Hematopoietic multipotent progenitor cell treated with erythropoietin and hydrocortisone succinate and interleukin-3 and kit ligand, for 4 days (in vitro differentiated cells): Measurements from ENCODE around the gene PCDHA13.
"Not testable (repeated sequence)": the region's sequence is repeated elsewhere in the genome, so short reads cannot be mapped to it uniquely, and the experiment has no call there.

Experiments used
- DNase-seq: peaks from one replicate; pipeline ENCODE4 v3.0.0-alpha.2; 2015

Gene PCDHA13, protein sequence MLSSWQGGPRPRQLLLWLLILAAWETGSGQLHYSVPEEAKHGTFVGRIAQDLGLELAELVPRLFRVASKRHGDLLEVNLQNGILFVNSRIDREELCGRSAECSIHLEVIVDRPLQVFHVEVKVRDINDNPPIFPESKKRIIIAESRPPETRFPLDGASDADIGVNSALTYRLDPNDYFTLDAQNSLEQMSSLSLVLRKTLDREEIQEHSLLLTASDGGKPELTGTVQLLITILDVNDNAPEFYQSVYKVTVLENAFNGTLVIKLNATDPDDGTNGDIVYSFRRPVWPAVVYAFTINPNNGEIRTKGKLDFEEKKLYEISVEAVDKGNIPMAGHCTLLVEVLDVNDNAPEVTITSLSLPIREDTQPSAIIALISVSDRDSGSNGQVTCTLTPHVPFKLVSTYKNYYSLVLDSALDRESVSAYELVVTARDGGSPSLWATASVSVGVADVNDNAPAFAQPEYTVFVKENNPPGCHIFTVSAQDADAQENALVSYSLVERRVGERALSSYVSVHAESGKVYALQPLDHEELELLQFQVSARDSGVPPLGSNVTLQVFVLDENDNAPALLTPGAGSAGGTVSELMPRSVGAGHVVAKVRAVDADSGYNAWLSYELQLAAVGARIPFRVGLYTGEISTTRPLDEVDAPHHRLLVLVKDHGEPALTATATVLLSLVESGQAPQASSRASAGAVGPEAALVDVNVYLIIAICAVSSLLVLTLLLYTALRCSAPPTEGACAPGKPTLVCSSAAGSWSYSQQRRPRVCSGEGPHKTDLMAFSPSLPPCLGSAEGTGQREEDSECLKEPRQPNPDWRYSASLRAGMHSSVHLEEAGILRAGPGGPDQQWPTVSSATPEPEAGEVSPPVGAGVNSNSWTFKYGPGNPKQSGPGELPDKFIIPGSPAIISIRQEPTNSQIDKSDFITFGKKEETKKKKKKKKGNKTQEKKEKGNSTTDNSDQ

DNA sequence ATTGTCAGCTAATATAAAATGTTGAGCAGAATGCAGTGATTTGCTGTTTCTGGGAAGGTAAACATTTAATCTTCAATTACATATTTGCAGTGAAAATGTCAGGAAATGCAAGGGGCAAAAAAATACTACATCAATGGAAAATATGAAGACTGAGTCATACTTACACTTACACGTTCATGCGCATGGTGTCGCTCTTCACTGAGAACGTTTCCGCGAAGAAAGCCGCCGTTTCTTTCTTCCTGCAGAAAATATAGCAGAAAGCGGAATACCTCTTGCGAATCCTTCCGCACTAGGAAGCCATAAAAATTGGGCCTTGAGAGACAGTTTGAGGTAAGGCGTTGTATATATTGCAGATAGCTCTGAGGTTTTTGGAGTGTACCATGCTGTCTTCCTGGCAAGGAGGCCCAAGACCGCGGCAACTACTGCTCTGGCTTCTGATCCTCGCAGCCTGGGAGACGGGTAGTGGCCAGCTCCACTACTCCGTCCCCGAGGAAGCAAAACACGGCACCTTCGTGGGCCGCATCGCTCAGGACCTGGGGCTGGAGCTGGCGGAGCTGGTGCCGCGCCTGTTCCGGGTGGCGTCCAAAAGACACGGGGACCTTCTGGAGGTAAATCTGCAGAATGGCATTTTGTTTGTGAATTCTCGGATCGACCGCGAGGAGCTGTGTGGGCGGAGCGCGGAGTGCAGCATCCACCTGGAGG, at the start of gene PCDHA13:
PCDHA13 (plus strand) TSS at position 236 of the 702 bp plus-strand sequence; CDS start at position 381, 145 bp downstream.
- peak; percentile 24 for DNase-seq

DNA sequence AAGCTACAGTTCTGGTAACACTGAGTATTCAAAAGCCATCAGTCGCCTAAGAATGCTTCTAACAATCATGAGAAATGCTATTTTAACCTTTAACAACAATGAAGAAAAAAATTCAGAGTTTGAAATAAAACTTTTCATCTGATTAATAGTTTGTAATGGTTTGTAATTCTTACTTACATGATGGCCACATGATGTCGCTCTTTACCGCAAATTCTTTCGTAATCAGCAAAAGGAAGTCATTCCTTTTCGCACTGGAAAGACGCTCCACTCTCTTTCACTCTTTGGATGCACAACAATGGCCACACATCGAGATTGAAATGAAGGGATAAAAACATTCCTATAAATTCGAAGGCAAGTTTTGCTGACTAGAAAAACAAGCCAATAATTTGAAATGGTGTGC, 47.9 kb upstream of the PCDHA13 start, which contains the start of gene PCDHA7:
PCDHA7 (plus strand) TSS at position 277 of the 400 bp plus-strand sequence; CDS start at position 392, 115 bp downstream.
- peak; percentile 15 for DNase-seq

- not testable (repeated sequence) for DNase-seq
Measured at GRCh38 chr5:140834439-140835008, 47.4 kb upstream of the PCDHA13 start.

DNA sequence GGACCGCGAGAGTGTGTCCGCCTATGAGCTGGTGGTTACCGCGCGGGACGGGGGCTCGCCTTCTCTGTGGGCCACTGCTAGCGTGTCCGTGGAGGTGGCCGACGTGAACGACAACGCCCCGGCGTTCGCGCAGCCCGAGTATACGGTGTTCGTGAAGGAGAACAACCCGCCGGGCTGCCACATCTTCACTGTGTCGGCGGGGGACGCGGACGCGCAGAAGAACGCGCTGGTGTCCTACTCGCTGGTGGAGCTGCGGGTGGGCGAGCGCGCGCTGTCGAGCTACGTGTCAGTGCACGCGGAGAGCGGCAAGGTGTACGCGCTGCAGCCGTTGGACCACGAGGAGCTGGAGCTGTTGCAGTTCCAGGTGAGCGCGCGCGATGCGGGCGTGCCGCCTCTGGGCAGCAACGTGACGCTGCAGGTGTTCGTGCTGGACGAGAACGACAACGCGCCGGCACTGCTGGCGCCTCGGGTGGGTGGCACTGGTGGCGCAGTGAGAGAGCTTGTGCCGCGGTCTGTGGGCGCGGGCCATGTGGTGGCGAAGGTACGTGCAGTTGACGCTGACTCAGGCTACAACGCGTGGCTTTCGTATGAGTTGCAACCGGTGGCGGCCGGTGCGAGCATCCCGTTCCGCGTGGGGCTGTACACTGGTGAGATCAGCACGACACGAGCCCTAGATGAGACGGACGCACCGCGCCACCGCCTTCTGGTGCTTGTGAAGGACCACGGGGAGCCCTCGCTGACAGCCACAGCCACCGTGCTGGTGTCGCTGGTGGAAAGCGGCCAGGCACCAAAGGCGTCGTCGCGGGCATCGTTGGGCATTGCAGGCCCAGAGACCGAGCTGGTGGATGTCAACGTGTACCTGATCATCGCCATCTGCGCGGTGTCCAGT, 46.1 kb upstream of the PCDHA13 start:
- DNase-seq, result no peak

- DNase-seq, result peak; percentile 33
Measured at GRCh38 chr5:140840978-140841962, 40.7 kb upstream of the PCDHA13 start, which contains the start of gene PCDHA8. PCDHA8 (plus strand) TSS chr5:140841187; CDS start chr5:140841322, 135 bp downstream.

DNA sequence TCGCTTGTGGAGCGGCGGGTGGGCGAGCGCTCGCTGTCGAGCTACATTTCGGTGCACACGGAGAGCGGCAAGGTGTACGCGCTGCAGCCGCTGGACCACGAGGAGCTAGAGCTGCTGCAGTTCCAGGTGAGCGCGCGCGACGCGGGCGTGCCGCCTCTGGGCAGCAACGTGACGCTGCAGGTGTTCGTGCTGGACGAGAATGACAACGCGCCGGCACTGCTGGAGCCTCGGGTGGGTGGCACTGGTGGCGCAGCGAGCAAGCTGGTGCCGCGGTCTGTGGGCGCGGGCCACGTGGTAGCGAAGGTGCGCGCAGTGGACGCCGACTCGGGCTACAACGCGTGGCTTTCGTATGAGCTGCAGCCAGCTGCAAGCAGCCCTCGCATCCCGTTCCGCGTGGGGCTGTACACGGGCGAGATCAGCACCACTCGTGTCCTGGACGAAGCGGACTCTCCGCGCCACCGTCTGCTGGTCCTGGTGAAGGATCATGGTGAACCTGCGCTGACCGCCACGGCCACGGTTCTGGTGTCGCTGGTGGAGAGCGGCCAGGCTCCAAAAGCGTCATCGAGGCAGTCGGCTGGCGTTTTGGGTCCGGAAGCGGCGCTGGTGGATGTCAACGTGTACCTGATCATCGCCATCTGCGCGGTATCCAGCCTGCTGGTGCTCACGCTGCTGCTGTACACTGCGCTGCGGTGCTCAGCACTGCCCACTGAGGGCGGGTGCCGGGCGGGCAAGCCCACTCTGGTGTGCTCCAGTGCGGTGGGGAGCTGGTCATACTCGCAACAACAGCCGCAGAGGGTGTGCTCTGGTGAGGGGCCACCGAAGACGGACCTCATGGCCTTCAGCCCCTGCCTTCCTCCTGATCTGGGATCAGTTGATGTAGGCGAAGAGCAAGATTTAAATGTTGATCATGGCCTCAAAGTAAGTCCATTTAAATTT, 38.9 kb upstream of the PCDHA13 start:
- no peak for DNase-seq

DNA sequence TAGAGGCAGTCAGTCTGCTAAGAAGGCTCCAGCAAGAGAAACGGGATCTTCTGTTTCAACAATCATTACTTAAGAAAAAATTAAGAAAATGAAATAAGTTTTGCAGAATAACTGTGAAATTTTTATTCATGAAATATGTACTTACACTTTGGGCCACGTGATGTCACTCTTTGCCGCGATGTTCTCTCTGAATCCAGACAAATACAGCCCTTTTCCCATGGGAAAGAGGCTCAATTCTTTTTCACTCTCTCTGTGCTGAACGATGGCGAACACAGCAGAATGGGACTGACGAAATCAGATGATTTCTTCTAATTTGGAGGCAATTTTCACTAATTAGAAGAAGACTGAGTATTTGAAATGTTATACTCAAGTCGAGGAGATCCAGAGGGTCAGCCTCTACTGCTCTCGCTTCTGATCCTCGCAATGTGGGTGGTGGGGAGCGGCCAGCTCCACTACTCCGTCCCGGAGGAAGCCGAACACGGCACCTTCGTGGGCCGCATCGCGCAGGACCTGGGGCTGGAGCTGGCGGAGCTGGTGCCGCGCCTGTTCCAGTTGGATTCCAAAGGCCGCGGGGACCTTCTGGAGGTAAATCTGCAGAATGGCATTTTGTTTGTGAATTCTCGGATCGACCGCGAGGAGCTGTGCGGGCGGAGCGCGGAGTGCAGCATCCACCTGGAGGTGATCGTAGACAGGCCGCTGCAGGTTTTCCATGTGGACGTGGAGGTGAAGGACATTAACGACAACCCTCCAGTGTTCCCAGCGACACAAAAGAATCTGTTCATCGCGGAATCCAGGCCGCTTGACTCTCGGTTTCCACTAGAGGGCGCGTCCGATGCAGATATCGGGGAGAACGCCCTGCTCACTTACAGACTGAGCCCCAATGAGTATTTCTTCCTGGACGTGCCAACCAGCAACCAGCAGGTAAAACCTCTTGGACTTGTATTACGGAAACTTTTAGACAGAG, 33.5 kb upstream of the PCDHA13 start, which contains the start of gene PCDHA9:
PCDHA9 (plus strand) TSS at position 244 of the 964 bp plus-strand sequence; CDS start at position 358, 114 bp downstream.
- not testable (repeated sequence) for DNase-seq

DNA sequence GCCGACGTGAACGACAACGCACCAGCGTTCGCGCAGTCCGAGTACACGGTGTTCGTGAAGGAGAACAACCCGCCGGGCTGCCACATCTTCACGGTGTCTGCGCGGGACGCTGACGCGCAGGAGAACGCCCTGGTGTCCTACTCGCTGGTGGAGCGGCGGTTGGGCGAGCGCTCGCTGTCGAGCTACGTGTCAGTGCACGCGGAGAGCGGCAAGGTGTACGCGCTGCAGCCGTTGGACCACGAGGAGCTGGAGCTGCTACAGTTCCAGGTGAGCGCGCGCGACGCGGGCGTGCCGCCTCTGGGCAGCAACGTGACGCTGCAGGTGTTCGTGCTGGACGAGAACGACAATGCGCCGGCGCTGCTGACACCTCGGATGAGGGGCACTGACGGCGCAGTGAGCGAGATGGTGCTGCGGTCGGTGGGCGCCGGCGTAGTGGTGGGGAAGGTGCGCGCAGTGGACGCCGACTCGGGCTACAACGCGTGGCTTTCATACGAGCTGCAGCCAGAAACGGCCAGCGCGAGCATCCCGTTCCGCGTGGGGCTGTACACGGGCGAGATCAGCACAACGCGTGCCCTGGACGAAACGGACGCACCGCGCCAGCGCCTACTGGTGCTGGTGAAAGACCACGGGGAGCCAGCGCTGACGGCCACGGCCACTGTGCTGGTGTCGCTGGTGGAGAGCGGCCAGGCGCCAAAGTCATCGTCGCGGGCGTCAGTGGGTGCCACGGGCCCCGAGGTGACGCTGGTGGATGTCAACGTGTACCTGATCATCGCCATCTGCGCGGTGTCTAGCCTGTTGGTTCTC, 31.9 kb upstream of the PCDHA13 start:
- not testable (repeated sequence) for DNase-seq

GRCh38 chr5:140855772-140856674, 25.9 kb upstream of the PCDHA13 start, which contains the start of gene PCDHA10:
PCDHA10 (plus strand) TSS chr5:140855897; CDS start chr5:140856049, 152 bp downstream.
- peak; percentile 12 for DNase-seq

DNA sequence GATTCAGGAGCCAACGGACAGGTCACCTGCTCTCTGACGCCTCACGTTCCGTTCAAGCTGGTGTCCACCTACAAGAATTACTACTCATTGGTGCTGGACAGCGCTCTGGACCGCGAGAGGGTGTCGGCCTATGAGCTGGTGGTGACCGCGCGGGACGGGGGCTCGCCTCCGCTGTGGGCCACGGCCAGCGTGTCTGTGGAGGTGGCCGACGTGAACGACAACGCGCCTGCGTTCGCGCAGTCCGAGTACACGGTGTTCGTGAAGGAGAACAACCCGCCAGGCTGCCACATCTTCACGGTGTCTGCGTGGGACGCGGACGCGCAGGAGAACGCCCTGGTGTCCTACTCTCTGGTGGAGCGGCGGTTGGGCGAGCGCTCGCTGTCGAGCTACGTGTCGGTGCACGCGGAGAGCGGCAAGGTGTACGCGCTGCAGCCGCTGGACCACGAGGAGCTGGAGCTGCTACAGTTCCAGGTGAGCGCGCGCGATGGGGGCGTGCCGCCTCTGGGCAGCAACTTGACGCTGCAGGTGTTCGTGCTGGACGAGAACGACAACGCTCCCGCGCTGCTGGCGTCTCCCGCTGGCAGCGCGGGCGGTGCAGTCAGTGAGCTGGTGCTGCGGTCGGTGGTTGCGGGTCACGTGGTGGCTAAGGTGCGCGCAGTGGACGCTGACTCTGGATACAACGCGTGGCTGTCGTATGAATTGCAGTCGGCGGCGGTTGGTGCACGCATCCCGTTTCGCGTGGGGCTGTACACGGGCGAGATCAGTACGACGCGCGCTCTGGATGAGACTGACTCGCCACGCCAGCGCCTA, 24.5 kb upstream of the PCDHA13 start:
- DNase-seq, result no peak

DNA sequence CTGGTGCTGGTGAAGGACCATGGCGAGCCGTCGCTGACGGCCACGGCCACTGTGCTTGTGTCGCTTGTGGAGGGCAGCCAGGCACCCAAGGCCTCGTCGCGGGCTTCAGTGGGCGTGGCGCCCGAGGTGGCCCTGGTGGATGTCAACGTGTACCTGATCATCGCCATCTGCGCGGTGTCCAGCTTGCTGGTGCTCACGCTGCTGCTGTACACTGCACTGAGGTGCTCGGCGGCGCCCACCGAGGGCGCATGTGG, 24.0 kb upstream of the PCDHA13 start:
- no peak for DNase-seq

DNA sequence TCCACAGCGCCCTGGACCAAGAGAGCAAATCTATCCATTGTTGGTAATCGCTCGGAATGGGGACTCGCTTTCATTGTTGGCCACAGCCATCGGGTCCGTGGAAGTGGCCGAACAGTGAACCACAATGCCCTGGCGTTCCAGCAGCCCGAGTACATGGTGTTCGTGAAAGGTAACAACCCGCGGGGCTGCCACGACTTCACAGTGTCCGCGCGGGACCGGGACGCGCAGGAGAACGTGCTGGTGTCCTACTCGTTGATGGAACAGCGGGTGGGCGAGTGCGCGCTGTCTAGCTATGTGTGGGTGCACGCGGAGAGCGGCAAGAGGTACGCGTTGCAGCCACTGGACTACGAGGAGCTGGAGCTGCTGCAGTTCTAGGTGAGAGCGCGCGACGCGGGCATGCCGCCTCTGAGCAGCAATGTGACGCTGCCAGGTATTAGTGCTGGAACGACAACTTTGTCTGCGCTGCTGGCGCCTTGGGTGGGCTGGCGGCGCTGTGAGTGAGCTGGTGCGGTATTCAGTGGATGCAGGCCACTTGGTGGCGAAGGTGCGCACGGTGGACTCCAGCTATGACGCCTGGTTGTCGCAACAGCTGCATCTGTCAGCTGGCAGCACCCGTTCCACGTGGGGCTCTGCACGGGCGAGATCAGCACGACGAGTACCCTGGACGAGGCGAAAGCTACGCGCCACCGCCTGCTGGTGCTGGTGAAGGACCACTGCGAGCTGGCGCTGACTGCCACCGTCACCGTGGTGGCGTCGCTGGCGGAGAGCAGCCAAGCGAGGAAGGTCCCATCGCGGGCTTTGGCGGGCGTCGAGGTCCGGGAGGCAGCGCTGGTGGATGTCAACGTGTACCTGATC, 19.3 kb upstream of the PCDHA13 start:
- no peak for DNase-seq

GRCh38 chr5:140868721-140869554, 13.0 kb upstream of the PCDHA13 start, which contains the start of gene PCDHA11:
PCDHA11 (plus strand) TSS chr5:140868957; CDS start chr5:140869104, 147 bp downstream.
- peak; percentile 25 for DNase-seq
